Upper lobe of right lung (tissue), 1 donor: ENCODE results near the gene FAM162A. TPM values are rescaled to one million over a fixed set of nuclear protein-coding genes. Genes with fewer than 3 reads are reported as not detected.

ENCODE experiments used
- ATAC-seq: fragments of 200-7000 bp; cut with Tn5 transposase; one replicate; pipeline ENCODE4 v1.9.1; 2020; ENCODE audit warnings: mild to moderate bottlenecking, moderate library complexity
- DNase-seq: peaks from one replicate; pipeline ENCODE4 v3.0.0-alpha.2; 2020
- H3K27ac ChIP-seq: fragments of 200-600 bp; one replicate; pipeline ENCODE4 v1.8.0; 2022
- H3K27me3 ChIP-seq: fragments of 200-600 bp; one replicate; pipeline ENCODE4 v1.8.0; 2022; ENCODE audit warnings: mild to moderate bottlenecking
- H3K36me3 ChIP-seq: fragments of 200-600 bp; one replicate; pipeline ENCODE4 v1.8.0; 2022
- H3K4me1 ChIP-seq: fragments of 200-600 bp; one replicate; pipeline ENCODE4 v1.8.0; 2022
- H3K4me3 ChIP-seq: fragments of 200-600 bp; one replicate; pipeline ENCODE4 v1.8.0; 2022; ENCODE audit warnings: mild to moderate bottlenecking
- H3K9me3 ChIP-seq: fragments of 200-600 bp; one replicate; pipeline ENCODE4 v1.8.0; 2022
- CTCF ChIP-seq: fragments of 200-600 bp; IDR thresholded peaks from one replicate; pipeline ENCODE4 v1.8.0; 2022; ENCODE audit warnings: antibody characterized with exemption
- intact Hi-C: fragments of 100-400 bp; cut with DNase I; formaldehyde crosslinking; loops from one replicate; pipeline ENCODE4 v1.11.0; 2022
- total RNA-seq: library from RNA; stranded (reverse); fragmentation: NEBNext Ultra II Directional; extraction: Animal tissue kit (Norgen Biotek cat#: 25700); gene quantifications from one replicate; pipeline ENCODE4 v1.2.1, GENCODE V29; 2021
- donor health status: DM: no; HTN: yes; CAD: no; lungs with severe emphysema.

FAM162A gene
- total RNA-seq, 1 donor from 2014 or later: 31.0 TPM

- DNase-seq: no peak
- Histone ChIP-seq H3K4me3 (no peak overlapping the region), H3K9me3 (no peaks in the 10 kb centered on the region), H3K27ac (no peak overlapping the region), H3K27me3 (no peaks in the 10 kb centered on the region), H3K4me1 (peaks cover 13% of the 10 kb centered on the region), H3K36me3 (no peaks in the 10 kb centered on the region)
- intact Hi-C loops: no loop called here
- no peak for TF ChIP-seq CTCF
- ATAC-seq: no peak
Observed at GRCh38 chr3:122389197-122389596, 5.2 kb downstream of the FAM162A start.

GRCh38 chr3:122389892-122390291 is 5.9 kb downstream of the FAM162A start:
- peaks cover 8% of the 10 kb centered on the region for H3K4me1 ChIP-seq
- H3K27me3 ChIP-seq: no peaks in the 10 kb centered on the region
- no peak for ATAC-seq
- no peak for TF ChIP-seq CTCF
- H3K4me3 ChIP-seq: no peak overlapping the region
- H3K27ac ChIP-seq: no peak overlapping the region
- intact Hi-C loops: no loop called here
- no peaks in the 10 kb centered on the region for H3K36me3 ChIP-seq
- no peak for DNase-seq
- no peaks in the 10 kb centered on the region for H3K9me3 ChIP-seq

GRCh38 chr3:122390665-122391064 is 6.7 kb downstream of the FAM162A start:
- intact Hi-C loops: no loop called here

GRCh38 chr3:122391681-122392446 is 7.9 kb downstream of the FAM162A start:
- no peaks in the 10 kb centered on the region for H3K4me1 ChIP-seq
- H3K36me3 ChIP-seq: no peaks in the 10 kb centered on the region
- no peak overlapping the region for H3K4me3 ChIP-seq
- no peak overlapping the region for H3K27ac ChIP-seq
- H3K27me3 ChIP-seq: no peaks in the 10 kb centered on the region
- no peak for ATAC-seq
- intact Hi-C loops: no loop called here
- no peaks in the 10 kb centered on the region for H3K9me3 ChIP-seq
- no peak for TF ChIP-seq CTCF
- DNase-seq: no peak

More at GRCh38 chr3:122390665-122391064, 6.7 kb downstream of the FAM162A start:
- no peak for TF ChIP-seq CTCF
- Histone ChIP-seq H3K27me3 (no peaks in the 10 kb centered on the region), H3K36me3 (no peaks in the 10 kb centered on the region), H3K4me1 (peaks cover under 1% of the 10 kb centered on the region), H3K4me3 (no peak overlapping the region), H3K27ac (no peak overlapping the region), H3K9me3 (no peaks in the 10 kb centered on the region)
- no peak for DNase-seq
- ATAC-seq: no peak

- DNase-seq (no peak), ATAC-seq (peak; percentile 67)
- intact Hi-C loops: no loop called here
- no peaks in the 10 kb centered on the region for H3K9me3 ChIP-seq
- H3K27me3 ChIP-seq: no peaks in the 10 kb centered on the region
- no peaks in the 10 kb centered on the region for H3K36me3 ChIP-seq
- H3K4me3 ChIP-seq: no peak overlapping the region
- peak; percentile 75 for TF ChIP-seq CTCF
- H3K4me1 ChIP-seq: no peaks in the 10 kb centered on the region
- H3K27ac ChIP-seq: no peak overlapping the region
Observed at GRCh38 chr3:122392868-122393844, 9.2 kb downstream of the FAM162A start.
